Stimulated activated CD8-positive, alpha-beta memory T cell treated with anti-CD3 and anti-CD28 coated beads, Interleukin-4, amount 100 ng/mL, for 4 hours (primary cell): Measurements from ENCODE around the gene PRAMEF26.
"Not testable (repeated sequence)": the region's sequence is repeated elsewhere in the genome, so short reads cannot be mapped to it uniquely, and the experiment has no call there.

Experiments
- DNase-seq, 2 donors: peaks; one replicate each; pipeline ENCODE4 v3.0.0-alpha.2; 2020; ENCODE audit warnings: low read depth in 2 of 2, low spot score in 1 of 2

The PRAMEF26 gene

DNA sequence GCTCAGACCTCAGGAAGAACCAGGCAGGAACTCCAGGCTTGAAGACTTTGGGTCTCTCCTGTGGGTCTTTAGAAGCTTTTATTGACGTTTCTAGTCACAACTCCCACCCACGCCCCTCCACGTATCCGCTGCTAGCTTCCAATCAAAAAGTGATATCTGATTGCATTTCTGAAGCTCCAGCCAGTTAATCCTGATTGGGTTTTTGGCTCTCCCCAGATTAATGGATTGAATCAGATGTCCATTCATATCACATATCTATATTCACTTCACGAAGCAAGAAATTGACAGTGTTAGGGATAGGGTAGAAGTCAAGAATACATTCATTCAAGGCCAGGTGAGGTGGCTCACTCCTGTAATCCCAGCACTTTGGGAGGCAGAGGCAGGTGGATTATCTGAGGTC is at the start of gene PRAMEF26:
Gene PRAMEF26, minus strand, starts transcription at position 101 of the 400 bp plus-strand sequence. CDS start 2,914 bp downstream, outside the sequence.
- DNase-seq: not testable (repeated sequence)

DNA sequence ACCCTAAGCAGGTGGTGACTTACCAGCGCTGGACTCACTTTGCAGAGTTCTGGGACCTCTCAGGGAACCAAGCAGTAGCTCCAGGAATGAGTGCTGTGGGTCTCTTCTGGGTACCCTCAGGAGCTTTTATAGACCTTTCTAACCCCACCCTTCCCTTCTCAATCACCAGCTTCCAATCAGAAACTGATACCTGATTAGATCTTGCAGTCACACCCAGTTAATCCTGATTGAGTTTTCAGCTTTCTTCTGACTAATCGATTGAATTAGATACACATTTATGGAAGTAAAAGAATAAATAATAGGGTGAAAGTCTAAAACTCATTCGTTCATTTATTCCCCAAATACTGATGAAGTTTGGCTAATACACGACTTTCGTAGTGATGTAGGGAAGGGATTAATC is 45.5 kb upstream of the PRAMEF26 start, which contains the start of gene PRAMEF13:
Gene PRAMEF13, minus strand, starts transcription at position 101 of the 400 bp plus-strand sequence. CDS start 1,820 bp downstream, outside the sequence.
- DNase-seq: not testable (repeated sequence)

DNA sequence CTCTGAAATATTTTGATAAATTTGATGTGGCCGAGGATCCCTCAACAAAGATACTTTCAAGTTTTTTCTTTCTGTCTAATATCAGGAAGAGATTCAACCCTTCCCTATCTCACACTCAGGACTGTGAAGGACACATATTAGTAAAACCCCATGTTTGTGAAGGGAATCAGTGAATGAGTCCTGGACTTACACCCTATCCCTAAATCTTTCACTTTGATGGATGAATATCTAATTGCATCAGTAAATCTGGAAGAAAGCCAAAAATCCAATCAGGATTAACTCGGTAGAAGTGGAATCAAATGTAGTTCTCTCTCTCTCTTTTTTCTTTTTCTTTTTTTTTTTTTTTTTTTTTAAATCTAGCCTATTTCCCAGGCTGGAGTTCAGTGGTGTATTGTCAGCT is 15.7 kb upstream of the PRAMEF26 start, which contains the start of gene PRAMEF9:
Gene PRAMEF9, plus strand, starts transcription at position 301 of the 400 bp plus-strand sequence. CDS start 3,433 bp downstream, outside the sequence.
- not testable (repeated sequence) for DNase-seq

DNA sequence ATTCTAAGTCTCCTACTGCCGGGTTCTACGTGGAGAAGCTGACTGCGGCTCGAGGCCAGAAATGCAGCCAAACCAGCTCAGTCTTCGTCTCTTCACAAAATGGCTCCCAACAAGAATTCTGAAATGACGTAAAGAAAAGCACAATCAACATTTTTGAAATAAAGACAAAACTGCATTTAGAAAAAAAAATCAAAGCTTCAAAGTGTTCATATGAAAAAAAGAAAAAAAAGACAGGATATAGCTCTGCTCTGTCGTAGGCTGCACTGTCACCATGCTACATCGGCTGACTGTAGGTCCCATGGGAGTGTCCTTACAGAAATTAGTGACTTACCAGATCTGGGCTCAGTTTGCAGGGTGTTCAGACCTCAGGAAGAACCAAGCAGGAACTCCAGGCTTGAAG is 9.7 kb upstream of the PRAMEF26 start, which contains the start of gene HNRNPCL4:
Gene HNRNPCL4, minus strand, starts transcription at position 101 of the 400 bp plus-strand sequence. CDS start 164 bp downstream, outside the sequence.
- not testable (repeated sequence) for DNase-seq

DNA sequence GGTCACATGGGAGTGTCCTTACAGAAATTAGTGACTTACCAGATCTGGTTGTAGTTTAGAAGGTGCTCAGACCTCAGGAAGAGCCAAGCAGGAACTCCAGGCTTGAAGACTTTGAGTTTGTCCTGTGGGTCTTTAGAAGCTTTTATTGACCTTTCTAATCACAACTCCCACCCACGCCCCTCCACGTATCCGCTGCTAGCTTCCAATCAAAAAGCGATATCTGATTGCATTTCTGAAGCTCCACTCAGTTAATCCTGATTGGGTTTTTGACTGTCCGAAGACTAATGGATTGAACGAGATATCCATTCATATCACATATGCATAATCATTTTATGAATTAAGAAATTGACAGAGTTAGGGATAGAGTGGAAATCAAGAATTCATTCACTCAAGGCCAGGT is 39.1 kb downstream of the PRAMEF26 start, which contains the start of gene HNRNPCL2:
Gene HNRNPCL2, minus strand, starts transcription at position 101 of the 400 bp plus-strand sequence. CDS start 454 bp downstream, outside the sequence.
- DNase-seq: not testable (repeated sequence)
